ENCODE measurements around the gene TAC4.

DNA sequence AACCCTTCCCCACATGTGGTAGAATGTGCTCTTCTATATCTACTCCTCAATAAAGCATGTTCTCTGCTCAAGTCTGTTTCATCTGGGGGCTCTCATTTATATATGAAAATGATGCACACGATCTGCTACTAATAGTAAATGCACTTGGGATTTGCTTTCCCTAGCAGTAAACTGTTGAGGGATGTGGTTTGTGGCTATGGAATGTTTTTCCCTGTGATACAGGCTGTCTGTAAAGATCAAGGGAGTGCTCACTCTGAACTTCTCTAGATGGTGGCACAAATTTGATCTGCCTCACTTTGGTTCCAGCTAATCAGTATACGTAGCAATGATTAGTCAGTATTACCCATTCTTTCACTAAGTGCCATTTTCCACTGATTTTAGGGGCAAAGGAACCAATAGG, 18.8 kb downstream of the TAC4 start:
- no peak for TF ChIP-seq POLR2A (IDR thresholded peaks at IDR 0.05; ENCODE audit: low read depth, low read length)
- TF ChIP-seq POLR2AphosphoS5 (IDR thresholded peaks at IDR 0.05; ENCODE audit: low read depth, low read length): no peak
- no peak for TF ChIP-seq TAF1 (IDR thresholded peaks at IDR 0.05; ENCODE audit: low read depth, low read length)
- no peak for TF ChIP-seq PAX5 (IDR thresholded peaks at IDR 0.05; ENCODE audit: insufficient read depth, low read length, severe bottlenecking)
- no peak for TF ChIP-seq POU2F2 (IDR thresholded peaks at IDR 0.05; ENCODE audit: low read depth, low read length)
- no peak for TF ChIP-seq SPI1 (IDR thresholded peaks at IDR 0.05; ENCODE audit: low read depth, low read length)

Data from GM12891 (cell line).